Type B pancreatic cell (in vitro differentiated cells): ENCODE results near the gene CD300E. TPM values are rescaled to one million over a fixed set of nuclear protein-coding genes. Genes with fewer than 3 reads are reported as not detected.
"Not testable (repeated sequence)": the region's sequence is repeated elsewhere in the genome, so short reads cannot be mapped to it uniquely, and the experiment has no call there.

ENCODE experiments used
- DNase-seq: peaks from one replicate; pipeline ENCODE4 v3.0.0; 2021; ENCODE audit warnings: mixed read lengths; ENCODE audit not compliant: unreplicated experiment; ENCODE audit errors: extremely low spot score
- H3K27ac Mint-ChIP-seq: 2 replicates; pipeline ENCODE4 v1.8.0; 2021; ENCODE audit warnings: mild to moderate bottlenecking, mixed read lengths
- H3K27me3 Mint-ChIP-seq: 2 replicates; pipeline ENCODE4 v1.8.0; 2021; ENCODE audit warnings: mixed read lengths
- H3K36me3 Mint-ChIP-seq: 2 replicates; pipeline ENCODE4 v1.8.0; 2021; ENCODE audit warnings: mixed read lengths
- H3K4me1 Mint-ChIP-seq: one replicate; pipeline ENCODE4 v1.8.0; 2021; ENCODE audit warnings: mixed read lengths; ENCODE audit not compliant: unreplicated experiment
- H3K4me3 Mint-ChIP-seq: 2 replicates; pipeline ENCODE4 v1.8.0; 2021; ENCODE audit warnings: mild to moderate bottlenecking, mixed read lengths
- H3K9me3 Mint-ChIP-seq: 2 replicates; pipeline ENCODE4 v1.8.0; 2021; ENCODE audit warnings: mixed read lengths
- CTCF ChIP-seq: fragments of 200-600 bp; sonication (generic); conservative IDR thresholded peaks from 2 replicates; pipeline ENCODE4 v1.5.0; 2021; ENCODE audit warnings: antibody characterized with exemption, mild to moderate bottlenecking
- total RNA-seq: library from RNA; stranded (reverse); gene quantifications from 2 replicates; pipeline ENCODE4 v1.2.1, GENCODE V29; 2021; ENCODE audit warnings: low replicate concordance

Gene CD300E
- total RNA-seq, 1 donor from 2014 or later: not detected

DNA sequence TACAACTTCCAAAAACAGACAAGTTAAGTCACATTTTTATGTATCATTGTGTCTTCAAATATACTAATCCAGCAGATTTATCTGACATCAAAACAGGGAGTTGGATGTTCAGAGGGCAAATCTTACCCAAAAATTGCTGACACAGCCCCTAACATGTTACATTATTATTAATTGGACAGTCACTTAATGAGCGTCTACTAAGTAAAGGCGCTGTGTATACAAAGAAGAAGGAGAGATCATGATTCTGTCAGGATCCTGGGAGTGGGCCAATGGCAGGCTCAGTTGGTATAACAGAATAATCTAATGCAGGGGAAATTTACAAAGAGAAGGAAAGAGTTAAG lies 18.4 kb upstream of the CD300E start:
- no peaks in the 10 kb centered on the region for H3K4me1 Mint-ChIP-seq
- TF ChIP-seq CTCF: no peak
- no peak for DNase-seq
- peaks cover 66% of the 10 kb centered on the region for H3K27me3 Mint-ChIP-seq
- no peak overlapping the region for H3K27ac Mint-ChIP-seq
- no peaks in the 10 kb centered on the region for H3K9me3 Mint-ChIP-seq
- H3K4me3 Mint-ChIP-seq: no peak overlapping the region
- no peaks in the 10 kb centered on the region for H3K36me3 Mint-ChIP-seq

GRCh38 chr17:74641224-74641957 lies 17.9 kb upstream of the CD300E start:
- Mint-ChIP-seq H3K4me1 (no peaks in the 10 kb centered on the region), H3K27ac (no peak overlapping the region), H3K9me3 (no peaks in the 10 kb centered on the region), H3K36me3 (no peaks in the 10 kb centered on the region), H3K4me3 (no peak overlapping the region), H3K27me3 (peaks cover 66% of the 10 kb centered on the region)
- TF ChIP-seq CTCF: no peak
- DNase-seq: no peak

GRCh38 chr17:74639704-74640151 lies 16.2 kb upstream of the CD300E start:
- no peak for TF ChIP-seq CTCF
- Mint-ChIP-seq H3K4me1 (peaks cover 7% of the 10 kb centered on the region), H3K4me3 (no peak overlapping the region), H3K9me3 (no peaks in the 10 kb centered on the region), H3K36me3 (no peaks in the 10 kb centered on the region), H3K27ac (no peak overlapping the region), H3K27me3 (peaks cover 58% of the 10 kb centered on the region)
- no peak for DNase-seq

- no peak for DNase-seq
- peaks cover 7% of the 10 kb centered on the region for H3K4me1 Mint-ChIP-seq
- no peak for TF ChIP-seq CTCF
- no peaks in the 10 kb centered on the region for H3K9me3 Mint-ChIP-seq
- H3K27me3 Mint-ChIP-seq: peaks cover 42% of the 10 kb centered on the region
- H3K36me3 Mint-ChIP-seq: no peaks in the 10 kb centered on the region
- no peak overlapping the region for H3K27ac Mint-ChIP-seq
- H3K4me3 Mint-ChIP-seq: no peak overlapping the region
Measured at GRCh38 chr17:74637926-74638325, 14.4 kb upstream of the CD300E start.

DNA sequence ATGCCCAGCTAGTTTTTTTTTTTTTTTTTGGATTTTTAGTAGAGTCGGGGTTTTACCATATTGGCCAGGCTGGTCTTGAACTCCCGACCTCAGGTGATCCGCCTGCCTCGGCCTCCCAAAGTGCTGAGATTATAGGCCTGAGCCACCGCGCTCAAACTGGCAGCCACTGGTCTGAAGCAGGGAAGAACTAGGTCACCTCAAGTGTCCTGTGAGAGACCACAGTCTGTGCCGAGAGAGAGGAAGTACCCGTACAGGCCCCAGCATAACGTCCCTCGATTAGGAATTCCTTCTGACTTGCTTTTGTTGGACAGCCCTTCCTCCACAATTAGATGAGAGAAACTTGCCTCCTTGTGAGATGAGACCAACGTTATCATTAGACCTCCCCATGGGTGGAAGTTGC lies 13.7 kb upstream of the CD300E start:
- H3K4me1 Mint-ChIP-seq: peaks cover 8% of the 10 kb centered on the region
- no peak overlapping the region for H3K27ac Mint-ChIP-seq
- no peak overlapping the region for H3K4me3 Mint-ChIP-seq
- H3K27me3 Mint-ChIP-seq: peaks cover 38% of the 10 kb centered on the region
- no peaks in the 10 kb centered on the region for H3K36me3 Mint-ChIP-seq
- no peak for DNase-seq
- no peaks in the 10 kb centered on the region for H3K9me3 Mint-ChIP-seq
- no peak for TF ChIP-seq CTCF

DNA sequence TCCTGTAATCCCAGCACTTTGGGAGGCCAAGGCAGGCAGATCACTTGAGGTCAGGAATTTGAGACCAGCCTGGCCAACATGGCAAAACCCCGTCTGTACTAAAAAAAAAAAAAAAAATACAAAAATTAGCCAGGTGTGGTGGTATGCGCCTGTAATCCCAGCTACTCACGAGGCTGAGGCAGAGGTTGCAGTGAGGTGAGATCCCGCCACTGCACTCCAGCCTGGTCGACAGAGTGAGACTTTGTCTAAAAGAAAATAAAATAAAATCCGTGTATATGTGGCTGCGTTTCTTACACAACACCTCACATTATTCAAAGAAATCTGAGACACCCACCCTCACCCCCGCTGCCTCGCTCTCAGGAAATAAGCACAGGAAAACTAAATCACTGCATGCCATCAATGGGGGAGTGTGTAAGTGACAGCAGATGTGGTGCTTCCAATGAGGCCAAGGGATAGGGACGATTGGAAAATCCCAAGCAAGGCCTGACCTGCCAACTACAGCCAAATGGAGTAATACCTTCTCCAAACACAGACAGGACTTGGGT lies 13.1 kb upstream of the CD300E start:
- H3K4me3 Mint-ChIP-seq, H3K9me3 Mint-ChIP-seq, H3K27ac Mint-ChIP-seq, H3K36me3 Mint-ChIP-seq, DNase-seq: not testable (repeated sequence)
- Mint-ChIP-seq H3K27me3 (peaks cover 38% of the 10 kb centered on the region), H3K4me1 (peaks cover 15% of the 10 kb centered on the region)
